Activated T-cell treated with anti-CD3 and anti-CD28 coated beads for 24 hours (primary cell): ENCODE measurements around the gene VWA5B2.

ENCODE experiments used
- DNase-seq: peaks from one replicate; pipeline ENCODE4 v3.0.0-alpha.2; 2020; ENCODE audit warnings: low read depth

Gene VWA5B2

DNA sequence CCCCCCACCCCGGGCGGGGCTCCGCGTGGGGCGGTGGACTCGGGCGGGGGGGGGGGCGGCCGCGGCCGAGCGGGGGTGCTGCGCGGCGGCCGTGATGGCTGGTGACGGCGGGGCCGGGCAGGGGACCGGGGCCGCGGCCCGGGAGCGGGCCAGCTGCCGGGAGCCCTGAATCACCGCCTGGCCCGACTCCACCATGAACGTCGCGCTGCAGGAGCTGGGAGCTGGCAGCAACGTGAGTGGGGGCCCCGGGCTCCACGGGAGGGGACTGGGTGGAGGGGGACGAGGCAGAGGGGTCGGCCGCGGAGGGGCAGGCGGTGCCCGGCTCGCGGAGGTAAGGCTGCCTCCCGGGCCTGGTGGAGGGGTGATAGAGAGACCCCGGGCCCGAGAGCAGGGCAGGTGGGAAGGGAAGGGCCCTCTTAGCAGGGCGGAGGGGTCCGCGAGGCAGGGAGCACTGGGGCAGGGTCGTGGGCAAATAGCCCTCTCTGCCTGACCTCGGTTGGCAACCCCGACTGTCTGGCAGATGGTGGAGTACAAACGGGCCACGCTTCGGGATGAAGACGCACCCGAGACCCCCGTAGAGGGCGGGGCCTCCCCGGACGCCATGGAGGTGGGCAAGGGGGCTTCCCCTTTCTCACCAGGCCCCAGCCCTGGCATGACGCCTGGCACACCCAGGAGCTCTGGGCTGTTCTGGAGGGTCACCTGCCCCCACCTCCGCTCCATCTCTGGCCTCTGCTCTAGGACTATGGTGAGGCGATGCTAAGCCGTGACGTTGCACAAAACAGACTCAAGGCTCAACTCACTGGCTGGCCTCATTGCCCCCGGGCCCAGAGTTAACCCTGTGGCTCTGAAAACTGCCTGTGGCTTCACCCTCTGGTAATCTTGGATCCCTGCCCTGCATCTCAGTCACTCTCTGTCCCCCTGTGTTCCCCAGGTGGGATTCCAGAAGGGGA is 46.9 kb downstream of the VWA5B2 start, which contains the start of gene ECE2:
ECE2 (plus strand) TSS at position 62 of the 950 bp plus-strand sequence; CDS start at position 194, 132 bp downstream.
- no peak for DNase-seq

DNA sequence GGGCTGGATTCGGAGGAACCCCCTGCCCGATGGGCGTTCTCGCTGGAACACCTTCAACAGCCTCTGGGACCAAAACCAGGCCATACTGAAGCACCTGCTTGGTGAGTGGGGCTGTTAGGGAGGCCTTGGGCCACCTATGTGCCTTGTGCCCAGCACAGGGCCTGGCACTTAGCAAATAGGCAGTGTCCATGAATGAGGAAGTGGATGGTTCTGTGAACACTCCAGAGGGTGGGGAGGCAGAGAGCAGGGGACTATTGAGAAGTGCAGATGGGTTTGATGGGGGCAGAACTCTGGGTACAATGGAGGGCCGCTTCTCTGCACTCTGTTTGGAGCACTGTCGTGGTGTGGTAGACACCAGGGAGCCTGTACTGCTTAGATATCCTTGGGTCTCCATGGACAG is 48.0 kb downstream of the VWA5B2 start:
- DNase-seq = no peak

DNA sequence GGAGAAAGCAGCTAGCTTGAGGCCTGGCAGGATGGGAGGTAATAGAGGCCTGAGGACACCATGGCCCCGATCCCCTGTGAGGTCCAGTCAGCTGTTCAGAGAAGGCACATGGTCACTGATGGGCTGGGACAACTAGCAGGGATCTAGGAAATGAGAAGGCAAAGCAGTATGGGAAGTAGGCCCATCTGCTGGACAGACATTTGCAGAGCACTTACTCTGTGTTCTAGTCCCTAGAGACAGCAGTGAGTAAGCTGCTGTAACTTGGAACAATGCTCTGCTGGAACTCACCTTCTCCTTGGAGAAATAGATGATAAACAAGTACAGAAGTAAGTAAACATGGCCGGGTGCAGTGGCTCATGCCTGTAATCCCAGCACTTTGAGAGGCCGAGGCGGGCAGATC is 53.6 kb downstream of the VWA5B2 start:
- no peak for DNase-seq

DNA sequence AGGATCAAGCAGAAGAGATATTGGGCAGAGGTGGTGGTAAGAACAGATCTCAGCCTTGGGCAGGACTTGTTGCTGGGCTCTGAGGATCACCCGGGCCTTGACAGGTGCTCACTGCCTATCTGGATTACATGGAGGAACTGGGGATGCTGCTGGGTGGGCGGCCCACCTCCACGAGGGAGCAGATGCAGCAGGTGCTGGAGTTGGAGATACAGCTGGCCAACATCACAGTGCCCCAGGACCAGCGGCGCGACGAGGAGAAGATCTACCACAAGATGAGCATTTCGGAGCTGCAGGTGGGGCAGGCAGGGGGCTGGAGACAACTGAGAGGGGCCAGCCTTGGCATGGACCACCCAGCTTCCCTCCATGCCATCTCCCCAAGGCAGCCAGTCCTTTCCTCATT is 54.3 kb downstream of the VWA5B2 start:
- DNase-seq = no peak

DNA sequence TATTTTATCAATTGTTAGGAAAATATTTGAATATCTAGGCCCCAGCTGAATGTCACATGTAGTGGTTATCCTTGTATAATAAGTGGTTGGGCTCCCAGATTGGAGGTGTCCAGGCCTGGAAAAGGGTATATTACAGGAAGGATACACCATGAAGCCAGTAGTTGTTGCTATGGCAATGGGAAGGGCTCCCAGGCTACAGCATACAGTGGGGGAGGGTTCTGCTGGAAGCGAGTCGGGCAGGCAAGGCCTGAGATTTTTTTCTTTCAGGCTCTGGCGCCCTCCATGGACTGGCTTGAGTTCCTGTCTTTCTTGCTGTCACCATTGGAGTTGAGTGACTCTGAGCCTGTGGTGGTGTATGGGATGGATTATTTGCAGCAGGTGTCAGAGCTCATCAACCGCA is 55.3 kb downstream of the VWA5B2 start:
- no peak for DNase-seq

DNA sequence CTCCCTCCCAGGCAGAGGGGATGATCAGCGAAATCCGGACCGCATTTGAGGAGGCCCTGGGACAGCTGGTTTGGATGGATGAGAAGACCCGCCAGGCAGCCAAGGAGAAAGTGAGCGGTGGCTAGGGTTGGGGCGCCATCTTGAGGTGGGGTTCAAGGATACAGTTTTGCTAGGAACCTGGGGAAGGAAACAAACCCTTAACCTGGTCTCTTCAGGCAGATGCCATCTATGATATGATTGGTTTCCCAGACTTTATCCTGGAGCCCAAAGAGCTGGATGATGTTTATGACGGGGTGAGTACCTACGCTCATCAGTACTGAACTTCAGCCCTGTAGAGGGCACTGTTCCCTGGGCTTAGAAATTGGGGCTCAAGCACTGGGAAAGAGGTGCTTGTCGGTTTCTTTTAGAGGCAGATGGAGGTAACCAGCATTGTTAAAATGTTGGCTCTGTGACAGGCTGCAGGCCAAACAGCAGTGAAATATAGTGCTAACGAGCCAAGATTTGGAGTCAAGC is 60.1 kb downstream of the VWA5B2 start:
- DNase-seq = peak; percentile 60

DNA sequence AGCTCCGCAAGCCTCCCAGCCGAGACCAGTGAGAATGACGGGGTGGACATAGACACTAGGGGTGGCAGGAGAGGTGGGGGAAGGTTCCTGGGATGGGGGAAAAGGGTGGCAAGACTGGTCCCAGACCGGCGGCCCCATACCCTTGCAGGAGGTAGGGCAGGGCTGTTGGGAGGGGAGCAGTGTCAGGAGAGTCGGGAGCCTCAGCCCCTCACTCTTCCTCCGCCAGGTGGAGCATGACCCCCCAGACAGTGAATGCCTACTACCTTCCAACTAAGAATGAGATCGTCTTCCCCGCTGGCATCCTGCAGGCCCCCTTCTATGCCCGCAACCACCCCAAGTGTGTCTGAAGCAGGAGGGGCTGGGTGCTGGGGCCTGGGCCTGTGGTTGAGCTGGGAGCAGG is 60.9 kb downstream of the VWA5B2 start:
- DNase-seq = no peak

DNA sequence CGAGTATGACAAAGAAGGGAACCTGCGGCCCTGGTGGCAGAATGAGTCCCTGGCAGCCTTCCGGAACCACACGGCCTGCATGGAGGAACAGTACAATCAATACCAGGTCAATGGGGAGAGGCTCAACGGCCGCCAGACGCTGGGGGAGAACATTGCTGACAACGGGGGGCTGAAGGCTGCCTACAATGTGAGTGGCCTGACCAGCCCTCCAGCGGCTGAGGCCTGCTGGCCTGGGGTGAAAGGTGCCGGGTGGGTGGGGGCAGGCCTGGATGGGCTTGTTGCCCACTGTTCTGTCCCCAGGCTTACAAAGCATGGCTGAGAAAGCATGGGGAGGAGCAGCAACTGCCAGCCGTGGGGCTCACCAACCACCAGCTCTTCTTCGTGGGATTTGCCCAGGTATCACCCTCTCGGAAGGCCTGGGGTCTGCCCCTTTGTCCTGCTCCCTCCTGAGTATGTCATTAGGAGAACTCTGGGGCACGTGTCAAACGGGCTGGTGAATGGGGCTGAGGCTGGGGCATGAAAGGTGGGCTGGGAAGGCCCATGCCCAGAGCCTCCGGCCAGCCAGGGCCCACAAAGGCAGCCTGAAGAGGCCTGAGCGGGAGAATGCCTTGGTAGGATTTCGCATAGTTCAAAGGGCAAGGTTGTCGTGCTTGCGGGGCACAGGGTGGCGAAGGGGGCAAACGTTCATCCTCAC is 61.8 kb downstream of the VWA5B2 start:
- no peak for DNase-seq
